Stimulated activated CD4-positive, alpha-beta T cell treated with anti-CD3 and anti-CD28 coated beads, Interleukin-15, amount 100 ng/mL, for 48 hours (primary cell): Measurements from ENCODE around the gene PARP1.
"Not testable (repeated sequence)": the region's sequence is repeated elsewhere in the genome, so short reads cannot be mapped to it uniquely, and the experiment has no call there.

Experiments used
- DNase-seq, 2 donors: peaks; one replicate each; pipeline ENCODE4 v3.0.0-alpha.2; 2020; ENCODE audit warnings: low read depth in 2 of 2

The PARP1 gene

GRCh38 chr1:226407497-226408284 lies at the start of gene PARP1:
Gene PARP1 (minus strand): TSS chr1:226408093. CDS start chr1:226407929, 164 bp downstream.
- peak; percentile 82 to 84 for DNase-seq

DNA sequence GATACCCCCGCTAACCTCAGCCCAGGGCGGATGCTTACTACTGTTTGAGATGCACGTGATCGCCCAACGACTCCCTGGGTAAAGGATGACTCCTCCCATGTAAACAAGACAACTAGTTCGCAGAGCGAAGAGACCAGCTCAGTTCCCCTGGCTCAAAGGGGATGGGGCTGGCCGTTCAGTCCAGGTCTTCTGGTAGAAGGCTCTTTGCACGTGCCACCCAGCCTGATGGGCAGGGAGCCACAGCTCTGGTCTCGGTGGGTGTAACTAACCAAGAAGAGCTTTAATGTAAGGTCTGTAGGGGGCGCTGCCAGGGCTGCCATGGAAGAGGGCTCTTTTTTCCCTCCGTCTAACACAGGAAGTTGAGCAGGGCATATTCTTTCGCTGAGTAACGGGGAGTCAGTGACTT lies 49.4 kb upstream of the PARP1 start:
- DNase-seq, result peak; percentile 31 to 50

- DNase-seq, result no peak
These were observed 48.0 kb upstream of the PARP1 start for GRCh38 chr1:226455843-226456242.

GRCh38 chr1:226454349-226454748 lies 46.5 kb upstream of the PARP1 start:
- no peak for DNase-seq

- no peak for DNase-seq
These were observed 45.3 kb upstream of the PARP1 start for GRCh38 chr1:226453015-226453704.

- DNase-seq, result no peak
These were observed 42.8 kb upstream of the PARP1 start for GRCh38 chr1:226450688-226451087.

DNA sequence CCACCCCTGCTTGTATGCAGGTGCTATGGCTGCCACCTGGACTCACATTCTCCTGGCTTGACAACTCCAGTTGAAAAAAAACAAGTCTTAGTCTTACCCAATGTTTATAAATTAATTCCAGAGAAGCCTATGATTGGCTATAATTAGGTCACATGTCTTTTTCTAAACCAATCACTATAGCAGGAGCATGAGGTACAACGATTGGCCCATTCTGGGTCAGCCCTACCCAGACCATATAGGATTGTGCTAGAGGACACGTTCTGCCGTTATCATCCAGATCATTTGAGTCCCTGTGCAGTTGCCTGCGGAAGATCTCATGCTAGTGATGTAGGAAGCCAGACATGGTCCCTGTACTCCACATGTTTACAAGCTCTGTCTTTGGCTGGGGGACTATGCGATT lies 41.9 kb upstream of the PARP1 start:
- no peak for DNase-seq

DNA sequence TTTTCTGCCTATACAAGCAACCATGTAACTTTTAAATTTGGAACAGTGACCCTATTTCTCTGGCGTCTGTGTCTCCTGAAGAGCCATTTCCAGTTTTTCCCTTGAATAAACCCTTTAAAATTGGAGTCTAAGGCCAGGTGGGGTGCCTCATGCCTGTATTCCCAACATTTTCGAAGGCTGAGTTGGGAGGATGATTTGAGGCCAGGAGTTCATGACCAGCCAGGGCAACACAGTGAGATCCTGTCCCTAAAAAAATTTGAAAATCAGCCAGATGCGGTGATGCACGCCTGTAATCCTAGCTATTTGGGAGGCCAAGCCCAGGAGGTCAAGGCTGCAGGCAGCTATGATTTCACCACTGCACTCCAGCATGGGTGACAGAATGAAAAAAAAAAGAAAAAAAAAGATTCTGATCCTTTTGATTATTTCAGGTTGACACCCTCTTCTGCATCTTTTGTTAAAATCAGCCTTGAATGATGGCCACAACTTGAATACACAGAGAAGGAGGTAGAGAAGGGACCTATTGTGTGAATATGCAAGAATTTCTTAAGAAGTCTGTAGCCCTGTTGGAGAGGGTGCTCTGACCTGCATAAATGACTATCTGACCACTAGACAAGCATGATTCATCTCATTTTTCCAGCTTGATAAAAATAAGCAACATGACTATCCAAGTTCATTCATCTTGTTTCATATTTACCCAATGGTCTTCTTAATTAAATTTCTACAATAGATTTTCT lies 40.2 kb upstream of the PARP1 start:
- DNase-seq, result no peak

DNA sequence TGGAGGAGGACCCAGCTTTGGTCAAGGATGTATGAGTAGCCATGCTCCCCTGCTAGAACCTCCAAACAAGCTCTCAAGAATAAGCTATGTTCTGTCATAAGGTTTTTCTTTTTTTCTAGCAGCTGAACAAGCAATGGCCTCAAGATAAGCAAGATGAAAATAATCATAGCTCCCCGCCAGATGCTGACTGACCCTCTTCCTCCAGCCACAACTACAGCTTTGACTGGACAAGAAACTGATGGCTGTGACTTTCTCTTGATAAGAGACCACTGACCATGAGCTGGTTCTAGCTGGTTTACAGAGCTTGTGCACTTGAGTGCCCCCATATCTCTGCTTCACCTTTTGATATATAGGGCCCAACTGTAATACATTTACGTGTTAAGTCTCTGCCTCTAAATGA lies 38.2 kb upstream of the PARP1 start:
- DNase-seq, result no peak

DNA sequence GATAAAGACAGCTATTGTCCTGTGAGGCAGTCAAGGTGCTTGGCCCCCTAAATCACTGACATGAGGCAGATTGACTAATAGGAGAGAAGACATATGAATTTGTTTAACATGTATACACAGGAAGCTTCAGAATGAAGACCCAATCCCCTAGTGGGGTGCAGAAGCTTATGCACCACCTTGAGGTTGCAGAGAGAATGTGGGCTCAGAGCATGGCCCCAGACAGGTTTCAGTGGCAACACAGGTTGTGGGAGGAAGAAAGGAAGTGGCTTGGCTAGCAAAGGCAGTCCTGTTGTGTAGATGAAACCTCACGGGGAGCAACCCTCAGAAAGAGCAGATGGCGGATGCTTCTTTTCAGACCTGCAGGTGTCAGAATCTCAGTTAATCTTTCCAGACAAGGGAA lies 37.0 kb upstream of the PARP1 start:
- peak; percentile 44 to 49 for DNase-seq

DNA sequence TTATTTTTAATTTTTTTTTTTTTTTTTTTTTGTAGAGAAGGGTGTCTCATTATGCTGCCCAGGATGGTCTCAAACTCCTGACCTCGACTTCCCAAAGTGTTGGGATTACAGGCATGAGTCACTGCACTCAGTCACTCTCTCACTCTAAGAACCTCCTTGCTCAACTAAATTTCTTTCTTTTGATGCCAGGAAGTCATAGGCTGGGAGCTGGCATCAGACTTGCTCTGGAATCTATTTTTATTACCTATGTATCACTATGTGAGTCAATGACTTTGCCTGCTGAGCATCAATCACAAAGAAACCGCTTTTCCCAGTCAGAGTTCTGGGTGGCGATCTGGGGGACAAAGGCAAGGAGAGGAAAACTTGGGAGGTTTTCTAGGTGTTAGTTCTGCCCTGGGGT lies 35.5 kb upstream of the PARP1 start:
- no peak for DNase-seq

DNA sequence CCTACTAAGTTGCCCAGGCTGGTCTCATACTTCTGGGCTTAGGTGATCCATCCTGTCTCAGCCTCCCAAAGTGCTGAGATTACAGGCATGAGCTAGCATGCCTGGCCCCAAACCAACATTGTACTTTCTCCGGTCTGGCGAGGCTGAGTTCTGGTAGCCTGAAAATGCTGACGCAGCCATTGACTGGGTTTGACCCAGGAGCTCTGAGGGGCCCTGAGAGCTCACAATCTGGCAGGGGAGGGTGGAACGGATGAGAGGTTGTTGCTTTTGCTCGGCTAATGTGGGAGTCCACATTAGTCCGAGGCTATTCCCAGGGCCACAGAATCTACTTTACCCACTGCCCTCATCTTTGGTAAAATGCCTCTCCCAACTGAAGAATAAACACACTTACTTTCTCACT lies 35.1 kb upstream of the PARP1 start:
- DNase-seq, result no peak

DNA sequence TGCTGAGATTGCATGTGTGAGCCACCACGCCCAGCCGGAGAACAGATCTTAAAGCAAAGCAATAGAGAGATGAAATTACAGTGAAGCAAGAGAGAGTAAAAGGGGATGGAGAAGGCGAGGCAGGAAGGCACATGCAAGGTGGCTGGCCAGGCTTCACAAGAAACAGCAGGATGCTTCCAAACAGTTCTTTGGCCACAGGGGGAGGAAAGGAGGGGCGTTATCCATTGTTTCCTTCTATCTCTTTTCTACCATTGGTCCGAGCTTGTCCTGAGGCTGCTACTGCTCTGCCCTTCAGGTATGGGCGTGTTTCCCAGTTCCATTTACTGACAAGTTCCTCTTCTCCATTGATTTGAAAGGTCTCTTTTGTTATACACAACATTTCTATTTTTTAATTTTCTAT lies 33.7 kb upstream of the PARP1 start:
- no peak for DNase-seq

DNA sequence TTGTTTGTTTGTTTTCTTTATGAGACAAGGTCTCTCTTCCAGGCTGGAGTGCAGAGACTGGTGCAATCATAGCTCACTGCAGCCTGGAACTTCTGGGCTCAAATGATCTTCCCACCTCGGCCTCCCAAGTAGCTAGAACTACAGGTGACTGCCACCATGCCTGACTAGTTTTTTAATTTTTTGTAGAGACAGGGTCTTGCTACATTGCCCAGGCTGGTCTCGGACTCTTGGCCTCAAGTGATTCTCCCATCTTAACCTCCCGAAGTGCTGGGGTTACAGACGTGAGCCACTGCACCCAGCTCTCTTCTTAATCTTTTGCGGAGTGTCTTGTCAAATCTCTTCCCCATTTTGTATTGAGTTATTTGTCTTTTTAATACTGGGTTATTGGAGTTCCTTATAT lies 32.6 kb upstream of the PARP1 start:
- no peak for DNase-seq

DNA sequence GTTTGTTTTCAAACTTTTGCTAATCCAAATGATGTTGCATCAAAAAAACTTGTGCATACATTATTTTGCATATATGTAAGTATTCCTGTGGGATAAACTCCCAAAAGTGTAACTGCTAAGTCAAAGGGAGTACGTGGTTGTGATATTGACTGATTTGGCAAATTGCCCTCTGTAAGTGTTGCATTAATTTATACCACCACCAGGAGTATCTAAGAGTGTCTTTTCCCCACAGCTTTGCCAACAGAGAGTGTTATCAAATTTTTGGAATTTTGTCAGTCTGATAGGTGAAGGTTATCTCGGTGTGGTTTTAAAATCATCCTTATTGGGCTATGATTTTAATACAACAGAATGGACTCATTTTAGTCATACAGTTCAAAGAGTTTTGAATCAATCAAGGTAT lies 30.1 kb upstream of the PARP1 start:
- no peak for DNase-seq

DNA sequence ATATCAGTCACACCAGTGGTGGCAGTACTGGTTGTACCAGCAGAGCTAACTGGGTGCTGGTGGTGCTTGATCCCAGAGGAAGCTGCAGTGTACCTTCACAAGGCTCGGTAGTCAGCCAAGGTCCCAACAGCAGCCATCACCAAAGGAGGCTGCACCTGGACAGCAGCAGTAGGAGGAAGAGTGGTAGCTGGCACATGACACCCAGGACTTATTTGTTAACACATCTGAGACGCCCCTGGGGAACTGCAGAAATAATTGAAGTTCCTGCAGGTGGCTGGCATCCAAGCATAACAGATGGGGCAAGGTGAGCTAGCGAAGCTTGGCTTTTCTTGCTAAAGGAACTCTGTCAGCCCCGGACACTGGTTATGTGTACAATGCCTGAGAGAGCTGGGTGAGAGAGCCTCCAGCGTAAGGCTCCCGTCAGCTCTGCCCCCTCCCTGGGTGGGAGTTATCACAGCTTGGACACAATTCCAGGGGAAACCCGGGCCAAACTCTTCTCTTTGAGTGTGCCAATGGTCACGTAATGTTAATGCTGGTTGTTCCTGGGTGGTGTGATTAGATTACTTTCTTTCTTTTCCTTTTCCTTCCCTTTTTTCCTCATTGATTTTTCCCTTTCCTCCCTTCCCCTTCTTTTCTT lies 29.1 kb upstream of the PARP1 start:
- DNase-seq, result no peak

DNA sequence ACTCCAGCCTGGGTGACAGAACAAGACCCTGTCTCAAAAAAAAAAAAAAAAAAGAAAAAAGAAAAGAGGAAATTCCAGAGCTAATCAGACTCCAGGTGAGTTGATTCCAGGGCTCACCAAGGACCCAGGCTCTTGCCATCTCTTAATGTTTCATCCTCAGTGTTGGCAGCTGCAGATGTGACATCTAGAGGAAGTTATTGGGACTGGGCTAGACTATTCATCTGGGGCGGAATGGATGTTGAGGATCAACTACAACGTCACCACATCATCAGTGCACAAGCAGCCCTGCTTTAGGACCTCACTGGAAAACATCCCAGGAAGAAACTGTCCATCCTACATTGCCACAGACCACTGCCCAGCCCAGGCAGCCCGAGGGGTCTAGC lies 28.6 kb upstream of the PARP1 start:
- DNase-seq, result no peak

DNA sequence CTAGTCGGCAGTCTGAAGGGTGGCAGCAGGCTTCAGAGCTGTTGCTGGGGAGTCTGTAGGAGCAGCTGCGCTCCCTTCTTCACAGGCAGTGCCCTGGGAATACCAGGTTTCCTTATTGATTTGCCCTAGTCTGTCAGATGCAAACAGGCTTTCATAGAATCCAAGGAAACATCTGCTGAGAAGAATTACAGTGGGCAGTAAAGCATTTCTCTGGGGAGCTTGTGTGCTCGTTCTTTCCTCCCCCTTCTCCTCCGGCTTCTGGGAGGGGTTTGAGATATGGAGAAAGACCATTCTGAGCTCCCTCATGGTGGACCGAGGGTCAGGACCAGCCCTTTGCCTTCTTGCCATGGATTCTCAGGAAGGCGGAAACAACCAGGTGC lies 25.4 kb upstream of the PARP1 start:
- DNase-seq, result no peak

- no peak for DNase-seq
These were observed 24.9 kb upstream of the PARP1 start for GRCh38 chr1:226432586-226433340.

DNA sequence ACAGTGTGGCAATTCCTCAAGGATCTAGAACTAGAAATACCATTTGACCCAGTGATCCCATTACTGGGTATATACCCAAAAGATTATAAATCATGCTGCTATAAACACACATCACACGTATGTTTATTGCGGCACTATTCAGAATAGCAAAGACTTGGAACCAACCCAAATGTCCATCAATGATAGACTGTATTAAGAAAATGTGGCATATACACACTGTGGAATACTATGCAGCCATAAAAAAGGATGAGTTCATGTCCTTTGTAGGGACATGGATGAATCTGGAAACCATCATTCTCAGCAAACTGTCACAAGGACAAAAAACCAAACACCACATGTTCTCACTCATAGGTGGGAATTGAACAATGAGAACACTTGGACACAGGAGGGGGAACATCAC lies 24.0 kb upstream of the PARP1 start:
- not testable (repeated sequence) for DNase-seq

GRCh38 chr1:226429858-226430715 lies 22.2 kb upstream of the PARP1 start:
- no peak for DNase-seq
